Common myeloid progenitor, CD34-positive (primary cell): Measurements from ENCODE around the gene SLC27A6. TPM values are rescaled to one million over a fixed set of nuclear protein-coding genes. Genes with fewer than 3 reads are reported as not detected.

Experiments
- CTCF ChIA-PET: fragments of 350-600 bp; sonication (Branson Sonifier 250); formaldehyde crosslinking; loops from one replicate; lab custom pipeline; 2021; ENCODE audit warnings: antibody characterized with exemption; lab: Charles Lee
- POLR2A ChIA-PET: fragments of 350-600 bp; sonication (Branson Sonifier 250); formaldehyde crosslinking; loops from one replicate; lab custom pipeline; 2021; ENCODE audit warnings: antibody characterized with exemption; lab: Charles Lee
- DNase-seq, 3 donors: peaks; one replicate each; pipeline versions ENCODE4 v3.0.0 to v3.0.0-alpha.2; 2013
- H3K27ac ChIP-seq, 2 experiments: 1 replicate in 1 of 2; 2 replicates in 1 of 2; pipeline ENCODE4 v1.7.0; 2013; ENCODE audit warnings: inconsistent platforms in 2 of 2, low read length in 2 of 2, mild to moderate bottlenecking in 2 of 2, low read depth in 1 of 2, moderate library complexity in 1 of 2; ENCODE audit not compliant: severe bottlenecking in 2 of 2, insufficient read depth in 1 of 2, poor library complexity in 1 of 2
- H3K27me3 ChIP-seq, 5 experiments: replicated peaks in 2 of 5; 1 replicate in 3 of 5; 2 replicates in 2 of 5; pipeline versions ENCODE4 v1.6.1 to v1.7.0; 2013; ENCODE audit warnings: low read length in 4 of 5, mild to moderate bottlenecking in 2 of 5, moderate library complexity in 2 of 5, inconsistent platforms in 1 of 5; ENCODE audit not compliant: insufficient read depth in 5 of 5, control insufficient read depth in 4 of 5
- H3K36me3 ChIP-seq, 4 experiments: 1 replicate in 2 of 4; 2 replicates in 2 of 4; pipeline versions ENCODE4 v1.6.1 to v1.7.0; 2013; ENCODE audit warnings: low read length in 3 of 4, control low read depth in 1 of 4, mild to moderate bottlenecking in 1 of 4; ENCODE audit not compliant: control insufficient read depth in 4 of 4, insufficient read depth in 4 of 4
- H3K4me1 ChIP-seq, 4 experiments: 1 replicate in 3 of 4; 2 replicates in 1 of 4; pipeline versions ENCODE4 v1.6.1 to v1.7.1; 2013; ENCODE audit warnings: low read length in 3 of 4, mild to moderate bottlenecking in 3 of 4, control low read depth in 1 of 4, inconsistent platforms in 1 of 4, moderate library complexity in 1 of 4; ENCODE audit not compliant: control insufficient read depth in 4 of 4, insufficient read depth in 4 of 4; ENCODE audit errors: control extremely low read depth in 1 of 4
- H3K4me3 ChIP-seq, 7 experiments: 1 replicate in 4 of 7; 2 replicates in 3 of 7; pipeline versions ENCODE4 v1.5.1 to v1.7.0; 2013; ENCODE audit warnings: mild to moderate bottlenecking in 7 of 7, low read length in 6 of 7, moderate library complexity in 6 of 7, inconsistent platforms in 2 of 7, low read depth in 2 of 7, control low read depth in 1 of 7; ENCODE audit not compliant: insufficient read depth in 4 of 7, control insufficient read depth in 1 of 7; ENCODE audit errors: extremely low read depth in 1 of 7
- H3K9me3 ChIP-seq, 5 experiments: 1 replicate in 4 of 5; 2 replicates in 1 of 5; pipeline versions ENCODE4 v1.6.1 to v1.7.1; 2013; ENCODE audit warnings: low read length in 4 of 5, mild to moderate bottlenecking in 2 of 5, inconsistent platforms in 1 of 5, low read depth in 1 of 5, moderate library complexity in 1 of 5; ENCODE audit not compliant: control insufficient read depth in 4 of 5, insufficient read depth in 2 of 5; ENCODE audit errors: control extremely low read depth in 1 of 5
- WGBS: methylation state at CpG from one replicate; pipeline ENCODE4 v1.1.5; 2013; ENCODE audit not compliant: insufficient coverage; 5-methylcytosine and 5-hydroxymethylcytosine counted together
- polyA plus RNA-seq: library from polyadenylated mRNA; unstranded; fragments of 120-200 nt; gene quantifications from one replicate; pipeline ENCODE4 v1.2.1, GENCODE V29; 2013

Gene SLC27A6
- polyA plus RNA-seq: 0.92 TPM

GRCh38 chr5:128965011-128965637, at the start of gene SLC27A6:
Gene SLC27A6, plus strand, starts transcription at chr5:128965488. Its CDS starts 650 bp downstream, at chr5:128966138.
- Histone ChIP-seq H3K27me3 (peaks cover 0 to 6% (median 0%) of the 10 kb centered on the region in 5 experiments), H3K9me3 (peaks cover 0 to 6% (median 0%) of the 10 kb centered on the region in 5 experiments), H3K4me1 (peaks cover 0 to 14% (median 8%) of the 10 kb centered on the region in 4 experiments), H3K27ac (no peak within 1 kb of the TSS), H3K4me3 (peak within 1 kb of the TSS; percentile 21 to 72 (median 60)), H3K36me3 (no peaks in the 10 kb centered on the region)
- POLR2A ChIA-PET: no interaction called here
- DNase-seq: peak; percentile 54 to 91 (median 88)
- 3% methylated on average over 51 of the region's 51 CpGs for WGBS
- CTCF ChIA-PET: interaction anchor here (0.7 to 2.7 kb wide), 4 partner anchors 10 to 130 kb away, joined by 3 to 14 read pairs (median 4); partner anchors contain the start of gene ISOC1

GRCh38 chr5:128919542-128919941, 45.7 kb upstream of the SLC27A6 start:
- POLR2A ChIA-PET: no interaction called here
- WGBS: no CpG with 5 or more reads among the region's 2 CpGs
- Histone ChIP-seq H3K4me3 (no peak overlapping the region), H3K27me3 (no peaks in the 10 kb centered on the region), H3K9me3 (no peaks in the 10 kb centered on the region), H3K36me3 (no peaks in the 10 kb centered on the region), H3K27ac (no peak overlapping the region), H3K4me1 (no peaks in the 10 kb centered on the region)
- no peak for DNase-seq
- CTCF ChIA-PET: no interaction called here

GRCh38 chr5:128920345-128921215, 44.7 kb upstream of the SLC27A6 start:
- ChIA-PET CTCF (no interaction called here), POLR2A (no interaction called here)
- 100% methylated on average over 2 of the region's 2 CpGs for WGBS
- no peaks in the 10 kb centered on the region for H3K9me3 ChIP-seq
- DNase-seq: no peak
- H3K4me3 ChIP-seq: no peak overlapping the region
- H3K27me3 ChIP-seq: no peaks in the 10 kb centered on the region
- no peak overlapping the region for H3K27ac ChIP-seq
- no peaks in the 10 kb centered on the region for H3K4me1 ChIP-seq
- no peaks in the 10 kb centered on the region for H3K36me3 ChIP-seq

GRCh38 chr5:128924299-128924698, 41.0 kb upstream of the SLC27A6 start:
- CTCF ChIA-PET: no interaction called here
- no peaks in the 10 kb centered on the region for H3K36me3 ChIP-seq
- WGBS: 86% methylated on average over 1 of the region's 2 CpGs

GRCh38 chr5:128925973-128926372, 39.3 kb upstream of the SLC27A6 start:
- CTCF ChIA-PET: interaction anchor here (0.6 to 2.3 kb wide), 2 partner anchors 169 to 475 kb away, joined by 3 to 6 read pairs; partner anchors contain the start of gene ISOC1
- WGBS: 100% methylated on average over 1 of the region's 4 CpGs
- POLR2A ChIA-PET: no interaction called here

More at GRCh38 chr5:128924299-128924698, 41.0 kb upstream of the SLC27A6 start:
- Histone ChIP-seq H3K4me3 (no peak overlapping the region), H3K27ac (no peak overlapping the region), H3K27me3 (no peaks in the 10 kb centered on the region), H3K9me3 (no peaks in the 10 kb centered on the region), H3K4me1 (peaks cover 19 to 28% (median 22%) of the 10 kb centered on the region in 4 experiments)
- POLR2A ChIA-PET: no interaction called here
- no peak for DNase-seq

GRCh38 chr5:128927644-128928043, 37.6 kb upstream of the SLC27A6 start:
- Histone ChIP-seq H3K27ac (no peak overlapping the region), H3K4me1 (peaks cover 19 to 30% (median 22%) of the 10 kb centered on the region in 4 experiments), H3K9me3 (peaks cover 0 to 6% (median 1%) of the 10 kb centered on the region in 5 experiments), H3K4me3 (peak overlapping the region in 2 of 7 experiments; percentile 21 to 29), H3K36me3 (no peaks in the 10 kb centered on the region), H3K27me3 (no peaks in the 10 kb centered on the region)
- POLR2A ChIA-PET: no interaction called here
- CTCF ChIA-PET: interaction anchor here (2.3 kb wide), 1 partner anchor 167 kb away, joined by 6 read pairs; the partner anchor contains the start of gene ISOC1
- DNase-seq: peak; percentile 88 to 98 (median 96)
- WGBS: 33% methylated on average over 2 of the region's 3 CpGs

More at GRCh38 chr5:128925973-128926372, 39.3 kb upstream of the SLC27A6 start:
- peaks cover 19 to 30% (median 22%) of the 10 kb centered on the region in 4 experiments for H3K4me1 ChIP-seq
- no peaks in the 10 kb centered on the region for H3K9me3 ChIP-seq
- no peak overlapping the region for H3K27ac ChIP-seq
- no peak overlapping the region for H3K4me3 ChIP-seq
- H3K36me3 ChIP-seq: no peaks in the 10 kb centered on the region
- H3K27me3 ChIP-seq: no peaks in the 10 kb centered on the region
- DNase-seq: no peak
